Right ventricle myocardium inferior (tissue), 1 donor: Measurements from ENCODE around the gene TMEFF2. TPM values are rescaled to one million over a fixed set of nuclear protein-coding genes. Genes with fewer than 3 reads are reported as not detected.

ENCODE experiments used
- ATAC-seq: fragments of 200-7000 bp; cut with Tn5 transposase; one replicate; pipeline ENCODE4 v1.9.1; 2020; ENCODE audit warnings: mild to moderate bottlenecking, moderate library complexity
- DNase-seq: peaks from one replicate; pipeline ENCODE4 v3.0.0; 2021; ENCODE audit errors: missing footprints
- intact Hi-C: fragments of 100-400 bp; cut with DNase I; formaldehyde crosslinking; loops from one replicate; pipeline ENCODE4 v1.11.0; 2022
- long read RNA-seq: library from polyadenylated mRNA; unstranded; transcript quantifications from one replicate; pipeline ENCODE4 v2.0.0, GENCODE V29; 2021
- total RNA-seq: library from RNA; stranded (reverse); fragmentation: NEBNext Ultra II Directional; extraction: Animal tissue kit (Norgen Biotek cat#: 25700); gene quantifications from one replicate; pipeline ENCODE4 v1.2.1, GENCODE V29; 2021
- donor health status: DM: no; HTN: yes; CAD: no; lungs with severe emphysema.

The TMEFF2 gene
- 0.11 TPM for total RNA-seq
- long read RNA-seq, result 0 reads

- DNase-seq (peak; percentile 78), ATAC-seq (peak; percentile 93)
- intact Hi-C loops, result no loop called here
These were observed at the start of gene TMEFF2 for GRCh38 chr2:192194866-192195547. TSS of gene TMEFF2 (minus strand) at chr2:192194933. CDS start at chr2:192194524, 409 bp downstream.

- intact Hi-C loops, result no loop called here
- DNase-seq (no peak), ATAC-seq (no peak)
These were observed 48.8 kb upstream of the TMEFF2 start for GRCh38 chr2:192243488-192243887.

- ATAC-seq, result no peak
- intact Hi-C loops, result no loop called here
- no peak for DNase-seq
These were observed 41.4 kb upstream of the TMEFF2 start for GRCh38 chr2:192236136-192236535.

- ATAC-seq (no peak), DNase-seq (no peak)
- intact Hi-C loops, result no loop called here
These were observed 36.2 kb upstream of the TMEFF2 start for GRCh38 chr2:192230889-192231453.

GRCh38 chr2:192228685-192229084 is 34.0 kb upstream of the TMEFF2 start:
- intact Hi-C loops, result no loop called here
- DNase-seq (no peak), ATAC-seq (no peak)

- intact Hi-C loops, result no loop called here
- ATAC-seq, result no peak
- DNase-seq, result no peak
These were observed 24.2 kb upstream of the TMEFF2 start for GRCh38 chr2:192218970-192219369.

- ATAC-seq (no peak), DNase-seq (no peak)
- intact Hi-C loops, result no loop called here
These were observed 23.6 kb upstream of the TMEFF2 start for GRCh38 chr2:192218377-192218776.

GRCh38 chr2:192216336-192216735 is 21.6 kb upstream of the TMEFF2 start:
- ATAC-seq (no peak), DNase-seq (no peak)
- intact Hi-C loops, result no loop called here

- intact Hi-C loops, result no loop called here
- ATAC-seq (no peak), DNase-seq (no peak)
These were observed 20.6 kb upstream of the TMEFF2 start for GRCh38 chr2:192215096-192215877.

GRCh38 chr2:192208848-192209247 is 14.1 kb upstream of the TMEFF2 start:
- intact Hi-C loops, result no loop called here
- no peak for ATAC-seq

GRCh38 chr2:192206399-192206798 is 11.7 kb upstream of the TMEFF2 start:
- DNase-seq (no peak), ATAC-seq (no peak)
- intact Hi-C loops, result no loop called here

More at GRCh38 chr2:192208848-192209247, 14.1 kb upstream of the TMEFF2 start:
- DNase-seq, result no peak

GRCh38 chr2:192203876-192204275 is 9.1 kb upstream of the TMEFF2 start:
- intact Hi-C loops, result no loop called here
- no peak for DNase-seq
- no peak for ATAC-seq

- intact Hi-C loops, result no loop called here
- DNase-seq (no peak), ATAC-seq (no peak)
These were observed 7.6 kb upstream of the TMEFF2 start for GRCh38 chr2:192202373-192202772.

GRCh38 chr2:192201116-192201515 is 6.4 kb upstream of the TMEFF2 start:
- DNase-seq (no peak), ATAC-seq (no peak)
- intact Hi-C loops, result no loop called here

GRCh38 chr2:192197357-192197756 is 2.6 kb upstream of the TMEFF2 start:
- intact Hi-C loops, result no loop called here
- no peak for ATAC-seq

GRCh38 chr2:192196421-192197194 is 1.9 kb upstream of the TMEFF2 start:
- intact Hi-C loops, result no loop called here
- ATAC-seq (no peak), DNase-seq (no peak)

More at GRCh38 chr2:192197357-192197756, 2.6 kb upstream of the TMEFF2 start:
- DNase-seq, result no peak

- ATAC-seq (peak; percentile 35), DNase-seq (peak; percentile 59)
These were observed 1.1 kb upstream of the TMEFF2 start for GRCh38 chr2:192195548-192196418.

GRCh38 chr2:192194265-192194865 is 368 bp downstream of the TMEFF2 start:
- ATAC-seq, result peak; percentile 62
- intact Hi-C loops, result no loop called here
- DNase-seq, result peak; percentile 46

More at GRCh38 chr2:192195548-192196418, 1.1 kb upstream of the TMEFF2 start:
- intact Hi-C loops, result no loop called here
